ENCODE measurements around the gene MAP3K4. TPM values are rescaled to one million over a fixed set of nuclear protein-coding genes. Genes with fewer than 3 reads are reported as not detected.

Gene MAP3K4
- polyA plus RNA-seq, 5 donors, result 35.5 to 56.7 (median 51.1) TPM

DNA sequence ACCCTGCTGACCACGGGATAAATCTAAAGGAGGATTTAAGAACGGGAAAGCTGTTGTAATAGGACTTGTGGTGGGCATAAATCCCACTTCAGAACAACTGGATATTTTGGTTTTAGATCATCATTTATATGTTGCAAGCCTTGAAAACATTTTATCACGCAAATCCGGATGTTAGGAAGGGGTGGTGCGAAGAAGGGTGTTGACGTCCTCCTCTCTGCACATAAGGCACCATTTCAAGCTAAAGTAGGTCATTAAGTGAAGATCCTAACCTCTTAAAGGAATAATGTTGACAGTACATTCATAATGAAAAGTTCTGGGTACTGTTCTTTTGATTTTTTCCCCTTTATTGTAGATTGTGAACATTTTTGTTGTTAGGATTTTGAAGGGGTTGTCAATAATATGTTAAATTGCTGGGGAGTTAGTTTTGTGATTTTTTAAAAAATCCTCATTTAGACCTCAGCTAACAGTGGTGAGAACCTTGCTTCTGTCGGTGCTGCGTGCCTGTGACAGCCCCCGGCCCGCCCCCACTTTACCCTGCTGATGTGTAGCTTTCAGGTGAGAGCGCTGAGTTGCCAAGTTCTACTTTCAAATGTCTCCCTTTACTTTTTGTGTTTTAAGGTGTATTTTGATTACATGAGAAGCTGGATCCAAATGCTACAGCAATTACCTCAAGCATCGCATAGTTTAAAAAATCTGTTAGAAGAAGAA lies 88.8 kb downstream of the MAP3K4 start:
- no peak for DNase-seq

DNA sequence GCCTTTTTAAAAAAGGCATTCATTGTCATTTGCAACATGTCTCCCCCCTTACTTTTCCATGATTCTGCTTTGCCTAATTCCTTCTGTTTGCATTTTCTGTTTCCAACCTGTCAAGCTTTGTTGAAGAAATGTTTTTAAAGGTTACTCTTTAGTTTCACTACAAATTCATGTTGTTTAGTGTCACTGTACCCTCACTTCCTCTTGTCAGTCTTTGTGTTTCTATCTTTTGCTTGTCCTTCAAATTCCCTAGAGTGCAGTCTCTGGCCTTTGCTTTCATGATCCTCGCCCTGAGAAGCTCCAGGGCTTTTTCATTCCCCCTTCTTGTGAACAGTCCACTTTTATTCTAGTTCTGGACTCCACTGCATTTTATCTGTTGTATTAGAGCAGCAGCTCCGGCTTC lies 90.6 kb downstream of the MAP3K4 start:
- no peak for DNase-seq

DNA sequence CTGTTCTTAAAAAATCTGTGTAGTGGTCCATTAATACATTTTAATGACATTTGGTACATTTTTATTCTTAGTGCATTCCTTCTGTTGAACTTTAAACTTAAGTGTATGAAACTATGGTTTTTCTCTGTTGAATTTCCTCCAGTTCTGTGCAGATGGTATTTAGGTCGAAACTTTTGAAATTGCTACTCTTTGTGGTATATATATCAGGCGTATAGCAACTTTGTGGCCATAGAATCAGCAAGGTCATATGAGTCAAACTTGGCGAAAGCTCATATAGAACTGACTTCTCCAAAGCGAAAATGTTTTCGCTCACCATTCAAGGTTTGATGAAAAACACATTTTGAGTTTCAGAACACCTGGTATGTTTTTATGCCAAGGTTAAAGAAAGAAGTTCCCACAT lies 93.7 kb downstream of the MAP3K4 start:
- DNase-seq, result no peak

DNA sequence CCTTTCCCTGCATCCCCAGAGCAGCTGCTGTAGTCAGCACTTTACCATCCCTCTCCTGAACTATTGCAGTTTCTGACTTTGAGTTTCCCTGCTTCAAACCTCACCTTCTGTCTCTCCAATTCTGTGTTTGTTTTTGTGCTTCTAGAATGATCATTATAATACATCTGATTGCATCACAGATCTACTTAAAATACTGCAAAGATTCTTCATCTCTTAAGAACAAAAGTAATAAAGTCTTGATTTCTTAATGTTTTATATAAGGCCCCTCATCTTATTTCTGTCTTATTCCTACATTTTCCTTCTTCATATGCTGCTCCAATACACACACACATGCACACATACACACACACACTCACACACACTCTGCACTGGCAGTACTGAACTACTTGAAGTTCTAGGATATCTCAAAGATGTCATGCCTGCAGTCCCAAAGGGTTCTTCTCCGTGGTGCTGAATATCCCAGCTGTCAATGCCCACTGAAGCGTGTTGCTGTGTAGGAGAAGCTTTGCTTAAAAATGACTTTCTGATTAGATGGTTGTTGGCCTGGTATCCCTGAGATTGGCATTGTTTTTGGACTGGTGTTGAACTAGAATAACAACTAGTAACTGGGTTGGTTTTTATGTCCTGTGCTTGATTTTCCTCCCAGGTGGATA lies 97.2 kb downstream of the MAP3K4 start:
- DNase-seq, result no peak

DNA sequence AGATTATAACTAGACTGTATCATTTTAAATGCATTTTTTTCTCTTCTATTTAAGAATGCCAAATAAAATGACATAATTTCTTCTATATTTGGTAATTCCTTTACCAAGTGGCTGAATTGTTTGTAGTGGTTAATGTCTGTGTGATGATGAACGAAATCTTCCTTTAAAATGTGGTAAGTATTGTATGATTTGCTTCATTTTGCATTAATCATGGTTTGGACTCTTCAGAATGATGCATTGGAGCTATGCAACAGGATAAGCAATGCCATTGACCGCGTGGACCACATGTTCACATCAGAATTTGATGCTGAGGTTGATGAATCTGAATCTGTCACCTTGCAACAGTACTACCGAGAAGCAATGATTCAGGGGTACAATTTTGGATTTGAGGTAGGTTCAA lies 99.6 kb downstream of the MAP3K4 start:
- no peak for DNase-seq

DNA sequence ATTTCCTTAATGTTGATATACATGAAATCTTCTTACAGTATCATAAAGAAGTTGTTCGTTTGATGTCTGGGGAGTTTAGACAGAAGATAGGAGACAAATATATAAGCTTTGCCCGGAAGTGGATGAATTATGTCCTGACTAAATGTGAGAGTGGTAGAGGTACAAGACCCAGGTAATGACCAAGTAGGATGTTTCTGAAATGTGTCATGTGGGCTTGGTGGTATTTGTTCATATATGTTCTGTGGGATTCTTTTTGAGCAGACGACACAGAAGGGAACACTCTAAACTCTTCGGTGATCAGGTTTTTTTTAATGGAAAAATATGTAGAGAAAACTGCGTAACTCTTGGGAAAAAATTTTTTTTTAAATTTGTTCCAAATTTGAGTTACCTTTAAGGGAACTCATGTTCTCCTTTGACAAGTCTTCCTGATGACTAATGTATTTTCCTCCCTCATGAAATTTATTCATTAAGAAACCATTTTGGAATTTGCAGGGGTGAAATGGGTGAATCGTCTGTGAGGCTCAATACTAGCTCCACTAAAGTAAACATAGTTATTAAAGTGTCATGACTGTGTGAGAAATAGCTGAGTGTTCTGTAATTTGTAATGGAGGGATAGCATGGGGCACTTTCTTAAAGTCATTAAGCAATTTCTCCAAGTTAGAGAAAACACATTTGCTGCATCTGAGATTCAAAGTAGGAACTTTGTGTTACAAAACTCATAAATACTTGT lies 100.6 kb downstream of the MAP3K4 start:
- DNase-seq, result no peak

DNA sequence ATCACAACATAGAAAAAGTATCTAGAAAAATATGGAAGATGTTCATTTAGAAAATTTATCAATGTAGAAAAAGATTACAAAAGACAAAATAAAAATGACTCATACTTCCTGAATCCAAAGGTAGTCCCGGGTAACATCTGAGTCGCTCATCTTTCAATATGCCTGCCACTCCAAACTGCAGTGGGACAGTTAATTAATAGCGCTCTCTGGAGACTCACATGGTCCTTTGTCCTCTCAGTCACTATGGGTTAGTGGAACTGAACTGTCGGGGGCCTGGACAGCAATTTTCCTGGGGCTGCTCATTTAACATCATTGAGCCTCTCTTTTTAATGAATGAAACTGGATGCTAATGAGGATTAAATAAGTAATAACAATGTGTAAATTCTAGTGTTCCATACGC lies 103.4 kb downstream of the MAP3K4 start:
- no peak for DNase-seq

DNA sequence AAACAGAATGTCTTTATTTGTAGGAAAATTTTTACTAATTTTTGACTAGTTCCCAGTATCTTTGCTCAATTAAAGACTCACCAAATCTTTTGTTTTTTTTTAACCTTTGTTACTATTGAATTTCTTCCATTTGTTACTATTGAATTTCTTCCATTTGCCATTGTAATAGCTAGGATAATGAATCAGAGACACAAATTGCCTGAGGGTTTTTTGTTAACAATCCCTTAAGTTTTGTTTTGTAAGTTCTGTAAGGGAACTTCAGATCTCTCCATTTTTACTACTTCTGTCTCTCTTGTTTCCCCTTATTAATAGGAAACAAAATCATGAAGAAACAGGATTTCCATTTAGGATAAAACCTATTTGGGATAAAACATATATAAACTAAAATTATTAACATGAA lies 104.3 kb downstream of the MAP3K4 start:
- no peak for DNase-seq

DNA sequence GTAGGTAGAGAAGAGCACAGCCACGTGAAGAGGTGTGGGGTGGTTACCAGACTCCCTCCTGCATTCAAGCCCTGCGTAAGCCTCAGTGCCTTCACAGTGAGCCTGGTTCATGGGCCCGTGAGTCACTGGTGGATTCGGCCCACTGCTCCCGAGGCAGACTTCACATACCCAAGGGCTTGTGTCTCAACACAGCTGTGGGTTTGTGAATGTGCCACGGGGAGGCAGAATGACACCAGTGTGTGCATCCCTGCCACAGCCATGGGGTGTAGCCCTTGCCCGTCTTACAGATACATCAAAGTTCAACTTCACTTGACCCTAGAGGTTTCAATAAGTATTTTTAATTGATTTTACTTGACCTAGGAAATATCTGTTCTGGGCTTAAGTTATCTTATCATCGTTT lies 108.5 kb downstream of the MAP3K4 start:
- DNase-seq, result no peak

DNA sequence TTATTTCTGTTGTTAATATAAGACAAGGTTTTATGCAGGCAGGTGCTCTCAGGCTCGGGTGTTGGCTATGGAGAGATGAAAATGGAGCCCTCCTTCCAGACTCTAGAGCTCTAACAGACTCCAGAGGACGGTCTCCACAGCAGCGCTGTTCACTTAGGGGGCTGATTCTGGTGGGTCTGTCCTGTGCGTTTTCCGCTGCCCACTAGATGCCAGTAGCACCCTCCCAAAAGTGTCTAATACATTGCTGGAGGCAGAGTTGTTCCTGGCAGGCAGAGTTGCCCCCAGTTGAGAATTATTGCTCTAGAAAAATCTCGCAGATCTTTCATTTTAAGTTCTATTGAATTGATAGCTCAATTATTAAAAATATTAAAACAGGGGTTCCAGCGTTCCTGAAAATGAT lies 109.9 kb downstream of the MAP3K4 start:
- no peak for DNase-seq

DNA sequence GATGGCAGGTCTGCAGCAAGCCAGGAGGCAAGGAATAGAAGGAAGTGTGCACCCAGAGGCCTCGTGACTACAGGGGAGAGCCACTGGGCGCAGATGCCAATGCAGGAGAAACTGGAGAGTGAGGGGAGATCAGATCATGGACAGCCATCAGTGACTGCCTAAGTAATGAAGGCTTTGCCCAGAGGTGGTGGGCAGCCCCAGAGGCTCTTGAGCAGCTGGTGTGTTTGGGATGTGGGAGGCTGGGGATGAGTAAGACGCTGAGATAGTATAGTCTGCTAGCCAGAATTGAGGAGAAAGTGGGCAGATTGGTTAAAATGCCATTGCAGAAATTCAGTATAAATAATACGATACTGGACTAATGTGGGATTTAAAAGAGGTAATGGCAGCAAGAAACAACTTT lies 111.9 kb downstream of the MAP3K4 start:
- no peak for DNase-seq

DNA sequence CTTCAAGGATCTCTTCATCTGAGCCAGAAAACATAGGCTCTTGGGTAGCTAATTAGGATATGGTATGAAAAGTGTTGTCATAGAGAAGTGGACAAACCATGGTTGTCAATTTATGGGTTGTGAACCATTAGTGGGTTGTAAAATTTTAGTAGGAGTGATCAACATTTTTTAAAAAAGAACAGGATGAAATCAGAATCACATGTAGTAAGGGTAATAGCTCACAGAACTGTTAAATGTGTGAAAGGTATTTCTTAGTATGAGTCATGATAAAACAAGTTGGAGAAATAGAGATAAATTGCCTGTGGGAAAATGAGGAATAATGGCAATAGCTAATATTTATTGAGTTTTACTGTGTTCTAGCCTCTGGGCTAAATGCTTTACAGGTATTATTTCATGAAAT lies 113.4 kb downstream of the MAP3K4 start:
- no peak for DNase-seq

DNA sequence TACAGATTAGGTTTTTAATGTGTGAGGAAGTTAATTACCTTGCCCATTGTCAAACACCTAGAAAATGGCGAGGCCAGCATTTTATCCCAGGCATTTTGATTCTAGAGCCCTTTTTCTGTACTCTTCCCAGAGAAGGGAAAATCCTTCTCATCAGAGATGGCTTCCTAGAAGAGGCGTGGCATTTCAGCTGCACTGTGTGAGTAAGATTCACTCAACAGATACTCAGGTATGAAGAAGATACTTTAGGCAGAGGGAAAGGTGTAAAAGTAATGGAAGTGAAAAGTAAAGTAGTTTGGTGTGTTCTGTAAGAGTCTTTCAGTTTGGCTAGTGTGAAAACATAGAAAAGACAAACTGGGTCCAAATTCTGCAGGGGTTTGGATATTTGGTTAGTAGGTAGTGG lies 113.8 kb downstream of the MAP3K4 start:
- DNase-seq, result no peak

DNA sequence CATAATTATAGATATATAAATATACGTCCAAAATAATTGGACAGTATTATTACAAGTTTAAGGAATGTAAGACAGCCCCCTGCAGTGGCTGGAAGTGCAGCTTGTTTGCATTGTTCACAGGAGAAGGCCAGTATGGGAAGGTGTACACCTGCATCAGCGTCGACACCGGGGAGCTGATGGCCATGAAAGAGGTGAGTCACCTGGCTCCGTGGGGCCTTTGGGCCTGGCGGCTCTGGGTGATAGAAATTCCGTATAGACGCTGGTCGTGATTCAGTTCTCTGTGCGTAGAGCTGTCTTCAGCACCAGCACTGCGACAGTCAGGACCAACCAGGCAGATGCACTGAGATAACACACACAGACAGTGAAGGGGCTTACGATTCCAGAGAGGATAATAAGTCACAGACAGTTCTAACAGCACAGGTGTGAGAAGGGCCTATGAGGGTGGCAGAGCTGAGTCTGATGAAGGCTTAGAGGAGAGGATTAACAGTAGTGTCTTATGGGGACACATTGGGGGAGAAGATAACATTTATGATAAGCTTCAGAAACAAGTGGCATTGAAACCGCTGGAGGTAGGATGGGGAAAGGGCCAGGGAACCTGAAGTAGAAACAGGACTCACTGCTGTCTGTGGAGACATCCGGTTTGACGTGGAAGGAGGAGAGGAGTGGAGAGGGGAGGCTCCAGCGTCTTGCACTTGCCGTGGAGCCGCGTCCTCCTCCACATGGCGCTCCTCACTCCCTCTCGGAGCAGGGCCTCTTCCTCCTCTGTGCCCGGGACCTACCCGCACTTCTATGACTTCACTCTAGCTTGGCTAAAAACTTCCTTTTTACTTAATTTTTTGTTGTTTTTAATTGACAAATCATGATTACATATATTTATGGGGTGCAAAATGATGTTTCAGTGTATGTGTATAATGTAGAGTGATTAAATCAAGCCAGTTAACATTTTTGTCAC lies 116.5 kb downstream of the MAP3K4 start:
- no peak for DNase-seq

DNA sequence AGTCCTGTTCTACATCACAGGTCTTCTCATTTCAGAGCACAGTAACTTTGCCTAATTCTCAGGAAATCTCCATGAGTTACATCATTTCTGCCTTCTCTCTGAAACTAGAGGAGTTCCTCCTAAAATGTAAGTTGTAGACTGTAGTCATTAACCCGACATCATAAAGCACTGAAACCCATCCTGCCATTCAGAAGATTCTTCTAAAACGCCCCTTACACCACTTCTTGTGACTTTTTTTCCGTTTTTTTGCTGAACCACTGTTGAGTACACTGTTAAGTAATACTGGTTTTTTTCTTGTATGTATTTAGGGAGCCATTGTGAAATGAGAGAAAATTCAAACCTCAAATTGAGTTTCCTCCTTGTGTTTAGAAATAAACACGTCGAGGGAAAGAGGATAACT lies 117.3 kb downstream of the MAP3K4 start:
- DNase-seq, result no peak

DNA sequence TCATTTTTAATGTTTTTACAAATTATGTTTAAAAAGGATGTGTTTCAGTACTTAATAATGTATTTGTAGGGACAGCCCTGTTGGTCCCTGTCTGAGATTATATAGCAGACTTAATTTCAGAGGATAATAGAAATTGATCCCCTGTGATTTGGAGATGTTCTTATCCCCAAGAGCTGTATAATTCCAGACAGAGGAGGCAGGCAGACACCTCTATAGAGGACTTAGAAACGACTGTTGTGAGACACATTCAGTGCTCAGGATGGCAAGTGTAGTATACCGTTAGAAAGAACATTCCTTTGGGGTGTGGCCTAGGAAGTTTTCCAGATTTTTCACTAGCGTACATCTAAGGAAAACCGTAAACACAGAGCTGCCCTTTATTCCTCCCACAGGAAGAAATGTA lies 117.8 kb downstream of the MAP3K4 start:
- DNase-seq, result no peak

DNA sequence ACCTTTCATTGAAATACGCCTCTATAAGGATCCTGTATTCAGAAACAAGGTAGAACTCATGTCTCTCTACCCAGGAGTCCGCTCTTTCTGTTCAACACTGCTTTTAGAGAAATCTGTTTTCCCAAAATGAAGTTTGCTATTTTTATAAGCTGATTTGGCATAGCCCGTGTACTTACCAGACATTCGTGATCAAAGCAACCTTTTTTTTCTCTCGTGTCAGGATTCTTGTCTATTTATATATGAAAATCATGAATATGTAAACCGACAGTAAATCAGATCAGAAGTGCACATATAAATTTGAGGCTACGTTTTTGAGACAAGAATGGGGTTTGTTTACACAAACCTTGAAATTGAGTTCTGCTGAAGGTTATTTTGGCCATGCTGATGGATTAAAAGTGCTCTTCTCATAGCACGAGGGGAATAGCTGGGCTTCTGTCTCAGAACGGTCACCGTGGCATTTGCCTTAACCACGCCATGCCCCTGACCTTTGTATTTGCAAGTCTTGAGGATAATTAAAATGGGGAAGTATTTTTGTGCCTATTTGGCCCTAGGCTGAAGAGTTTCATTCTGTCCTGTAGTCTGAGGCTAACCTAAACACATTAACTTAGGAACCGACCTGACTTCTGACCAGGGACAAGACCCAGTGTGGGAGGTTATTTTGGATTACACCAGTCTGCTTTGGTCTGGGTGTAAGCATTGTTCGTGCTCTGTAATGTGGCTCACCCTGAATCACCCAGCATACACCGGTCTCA lies 118.6 kb downstream of the MAP3K4 start:
- no peak for DNase-seq

DNA sequence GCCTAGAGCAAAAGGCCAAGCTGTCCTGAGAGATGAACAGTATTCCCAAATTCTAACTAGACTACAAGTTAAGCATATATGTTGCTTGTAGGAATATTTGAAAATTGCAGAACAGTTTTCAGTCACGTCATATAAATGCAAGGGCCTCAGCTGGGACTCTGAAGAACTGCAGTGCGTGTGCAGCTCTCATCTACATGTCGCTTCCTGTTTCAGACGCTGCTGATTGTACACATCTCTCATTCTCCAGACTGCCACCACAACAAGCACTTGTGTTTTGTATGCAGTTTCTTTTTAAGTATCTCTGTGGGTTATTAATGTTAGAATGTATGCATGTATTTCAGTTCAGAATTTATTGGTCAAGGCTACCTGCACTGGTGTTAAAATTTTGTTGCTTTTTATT lies 119.7 kb downstream of the MAP3K4 start:
- DNase-seq, result no peak

DNA sequence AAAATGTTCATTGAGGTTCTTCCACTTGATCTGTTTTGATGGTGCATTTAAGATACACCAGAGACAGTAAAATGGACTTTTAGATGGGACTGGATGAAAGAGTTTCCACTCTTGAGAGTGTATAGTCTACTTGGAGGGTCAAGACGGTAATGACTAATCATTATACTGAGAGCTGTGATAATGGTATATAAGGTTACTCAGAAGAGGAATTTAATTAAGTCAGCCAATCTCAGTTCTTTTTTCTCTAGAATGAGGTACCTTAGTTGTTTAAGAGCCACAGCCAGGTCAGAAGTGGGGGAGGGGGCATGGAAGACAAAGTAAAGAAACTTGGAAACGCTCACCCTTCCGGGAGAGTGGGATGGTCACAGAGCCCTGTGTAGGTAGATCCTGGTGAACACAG lies 123.9 kb downstream of the MAP3K4 start:
- DNase-seq, result no peak

DNA sequence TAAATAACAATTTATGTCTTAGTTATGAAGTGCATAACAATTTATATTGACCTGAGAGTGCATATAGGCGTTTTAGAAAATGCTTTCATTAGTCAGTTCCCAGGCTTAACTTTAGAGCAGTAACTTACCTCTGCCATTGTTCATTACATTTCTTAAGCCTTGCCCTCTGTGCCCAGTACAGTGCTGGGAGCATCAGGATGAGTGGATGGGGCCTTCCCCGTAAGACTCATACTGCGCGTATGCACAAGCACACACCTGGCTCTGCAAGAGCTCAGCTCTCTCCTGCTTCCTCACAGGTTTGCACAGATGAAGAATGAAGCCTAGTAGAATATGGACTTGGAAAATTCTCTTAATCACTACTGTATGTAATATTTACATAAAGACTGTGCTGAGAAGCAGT lies 125.0 kb downstream of the MAP3K4 start:
- no peak for DNase-seq

DNA sequence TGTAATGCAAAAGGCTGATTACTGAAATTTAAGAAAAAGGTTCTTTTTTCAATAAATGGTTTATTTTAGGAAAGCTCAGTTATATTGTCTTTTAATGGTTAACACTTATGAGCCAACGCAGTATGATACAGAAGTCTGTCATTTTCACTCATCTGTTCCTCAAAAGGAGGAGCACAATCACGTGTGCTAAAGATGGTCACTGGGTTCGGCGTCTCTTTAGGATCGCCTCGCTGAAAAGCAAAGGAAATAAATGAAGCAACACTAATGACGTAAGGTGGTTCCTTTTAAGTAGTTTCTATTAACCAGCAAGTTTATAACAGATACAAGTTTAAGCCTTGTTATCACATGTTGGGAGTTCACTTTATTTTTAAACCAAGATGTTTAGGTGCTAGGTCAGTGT lies 125.7 kb downstream of the MAP3K4 start:
- no peak for DNase-seq

All from right lung (tissue), 5 donors.